Retinal pigment epithelial cell (primary cell): ENCODE results near the gene MZT2B.
"Not testable (repeated sequence)": the region's sequence is repeated elsewhere in the genome, so short reads cannot be mapped to it uniquely, and the experiment has no call there.

ENCODE experiments used
- DNase-seq: peaks from one replicate; pipeline ENCODE4 v3.0.0-alpha.2; 2010; ENCODE audit warnings: low read depth
- H3K4me3 ChIP-seq: 2 replicates; pipeline ENCODE4 v1.5.1; 2011; ENCODE audit warnings: mild to moderate bottlenecking, low read length, control low read depth, moderate library complexity
- CTCF ChIP-seq: conservative IDR thresholded peaks from 2 replicates; pipeline ENCODE4 v1.5.1; 2011; ENCODE audit warnings: low read depth, low read length, control low read depth, inconsistent platforms

MZT2B gene

GRCh38 chr2:130181880-130182682 lies at the start of gene MZT2B:
Gene MZT2B (plus strand): TSS chr2:130182262. CDS start chr2:130182283, 21 bp downstream.
- H3K4me3 ChIP-seq, result peak within 1 kb of the TSS; percentile 87
- TF ChIP-seq CTCF, result peak; percentile 62
- DNase-seq, result peak; percentile 36

GRCh38 chr2:130135692-130136541 lies 46.1 kb upstream of the MZT2B start:
- TF ChIP-seq CTCF, result no peak
- no peak for DNase-seq
- no peak overlapping the region for H3K4me3 ChIP-seq

- DNase-seq, H3K4me3 ChIP-seq: not testable (repeated sequence)
These were observed 45.5 kb upstream of the MZT2B start for GRCh38 chr2:130136546-130136945.

- not testable (repeated sequence) for DNase-seq, H3K4me3 ChIP-seq
These were observed 44.9 kb upstream of the MZT2B start for GRCh38 chr2:130137118-130137517.

- not testable (repeated sequence) for H3K4me3 ChIP-seq, DNase-seq
These were observed 43.7 kb upstream of the MZT2B start for GRCh38 chr2:130138326-130138725.

- DNase-seq, H3K4me3 ChIP-seq: not testable (repeated sequence)
These were observed 43.2 kb upstream of the MZT2B start for GRCh38 chr2:130138841-130139251.

GRCh38 chr2:130139331-130140280 lies 42.5 kb upstream of the MZT2B start:
- not testable (repeated sequence) for DNase-seq, H3K4me3 ChIP-seq

- not testable (repeated sequence) for DNase-seq, H3K4me3 ChIP-seq
These were observed 41.5 kb upstream of the MZT2B start for GRCh38 chr2:130140516-130140915.

- H3K4me3 ChIP-seq, DNase-seq: not testable (repeated sequence)
These were observed 41.1 kb upstream of the MZT2B start for GRCh38 chr2:130141002-130141401.

GRCh38 chr2:130141645-130142370 lies 40.3 kb upstream of the MZT2B start:
- H3K4me3 ChIP-seq, DNase-seq: not testable (repeated sequence)

- not testable (repeated sequence) for H3K4me3 ChIP-seq, DNase-seq
These were observed 39.4 kb upstream of the MZT2B start for GRCh38 chr2:130142396-130143265.

- DNase-seq, result not testable (repeated sequence)
- peak overlapping the region; percentile 35 for H3K4me3 ChIP-seq
These were observed 38.6 kb upstream of the MZT2B start for GRCh38 chr2:130143266-130144039.

- H3K4me3 ChIP-seq, result peak within 1 kb of the TSS; percentile 45
These were observed 37.1 kb upstream of the MZT2B start, which contains the start of gene CCDC74B for GRCh38 chr2:130145006-130145414. Gene CCDC74B (minus strand): TSS chr2:130145112. CDS start chr2:130144996, 116 bp downstream.

GRCh38 chr2:130148515-130148914 lies 33.5 kb upstream of the MZT2B start:
- DNase-seq, H3K4me3 ChIP-seq: not testable (repeated sequence)

More at GRCh38 chr2:130145006-130145414, 37.1 kb upstream of the MZT2B start, which contains the start of gene CCDC74B:
- DNase-seq, result peak; percentile 6
